Measurements from ENCODE around the gene MFN2. TPM values are rescaled to one million over a fixed set of nuclear protein-coding genes. Genes with fewer than 3 reads are reported as not detected.

The MFN2 gene
- total RNA-seq, 1 experiment from 2014 or later: 56.8 TPM

DNA sequence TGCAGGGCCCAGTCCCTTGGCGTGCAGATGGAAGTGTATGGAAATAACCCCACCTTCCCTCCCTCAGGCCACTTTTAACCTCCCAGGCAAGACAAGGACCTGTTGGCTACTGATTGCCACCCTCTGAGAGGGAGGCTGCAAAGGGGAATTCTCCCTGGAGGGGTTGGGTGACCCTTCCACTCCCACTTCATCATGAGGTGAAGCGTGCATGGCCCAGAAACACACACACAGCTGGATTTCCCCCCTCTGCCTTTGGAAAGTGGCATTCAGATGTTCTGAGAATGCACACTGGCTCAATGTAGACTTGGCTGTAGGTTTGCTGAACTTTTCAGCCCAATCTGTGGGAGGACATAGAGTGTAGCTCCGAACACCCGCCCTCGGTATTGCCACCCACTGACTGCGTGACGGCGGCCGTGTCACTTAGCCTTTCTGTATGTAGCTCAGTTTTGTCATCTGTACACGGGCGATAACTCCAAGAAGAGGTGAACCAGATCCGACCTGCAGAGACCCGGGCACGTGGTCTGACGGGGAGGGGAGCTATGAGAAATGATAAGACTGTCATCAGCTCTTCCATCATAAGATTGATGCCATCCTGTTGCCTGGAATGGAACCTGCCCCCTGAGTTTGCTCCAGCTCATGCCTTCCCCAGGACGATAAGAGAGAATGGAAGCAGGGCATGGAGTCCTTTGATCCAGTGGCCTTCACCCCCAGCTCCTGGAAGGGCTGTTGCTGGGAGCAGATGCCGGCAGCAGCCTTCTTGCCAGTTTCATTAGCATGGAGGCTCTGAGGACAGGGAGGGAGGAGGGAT lies 58.3 kb downstream of the MFN2 start (continued):
- TF ChIP-seq ZNF425 (CRISPR knock-in tag; conservative IDR thresholded peaks at IDR 0.05) (no peak), GRHL2 (CRISPR knock-in tag; IDR thresholded peaks at IDR 0.05; ENCODE audit: insufficient replicate concordance, severe bottlenecking) (no peak), ZNF396 (CRISPR knock-in tag; IDR thresholded peaks at IDR 0.05; ENCODE audit: borderline replicate concordance) (no peak), NFE2L1 (CRISPR knock-in tag; IDR thresholded peaks at IDR 0.05) (no peak), AR (CRISPR knock-in tag; IDR thresholded peaks at IDR 0.05) (no peak), KAT7 (CRISPR knock-in tag; IDR thresholded peaks at IDR 0.05; ENCODE audit: borderline replicate concordance) (no peak), E2F4 (CRISPR knock-in tag; IDR thresholded peaks at IDR 0.05; ENCODE audit: borderline replicate concordance, low read depth) (no peak)
- TF ChIP-seq, protein P1, sequence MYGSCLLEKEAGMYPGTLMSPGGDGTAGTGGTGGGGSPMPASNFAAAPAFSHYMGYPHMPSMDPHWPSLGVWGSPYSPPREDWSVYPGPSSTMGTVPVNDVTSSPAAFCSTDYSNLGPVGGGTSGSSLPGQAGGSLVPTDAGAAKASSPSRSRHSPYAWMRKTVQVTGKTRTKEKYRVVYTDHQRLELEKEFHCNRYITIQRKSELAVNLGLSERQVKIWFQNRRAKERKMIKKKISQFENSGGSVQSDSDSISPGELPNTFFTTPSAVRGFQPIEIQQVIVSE (CRISPR knock-in tag; IDR thresholded peaks at IDR 0.05; ENCODE audit: borderline replicate concordance): no peak
- TF ChIP-seq, protein P2, sequence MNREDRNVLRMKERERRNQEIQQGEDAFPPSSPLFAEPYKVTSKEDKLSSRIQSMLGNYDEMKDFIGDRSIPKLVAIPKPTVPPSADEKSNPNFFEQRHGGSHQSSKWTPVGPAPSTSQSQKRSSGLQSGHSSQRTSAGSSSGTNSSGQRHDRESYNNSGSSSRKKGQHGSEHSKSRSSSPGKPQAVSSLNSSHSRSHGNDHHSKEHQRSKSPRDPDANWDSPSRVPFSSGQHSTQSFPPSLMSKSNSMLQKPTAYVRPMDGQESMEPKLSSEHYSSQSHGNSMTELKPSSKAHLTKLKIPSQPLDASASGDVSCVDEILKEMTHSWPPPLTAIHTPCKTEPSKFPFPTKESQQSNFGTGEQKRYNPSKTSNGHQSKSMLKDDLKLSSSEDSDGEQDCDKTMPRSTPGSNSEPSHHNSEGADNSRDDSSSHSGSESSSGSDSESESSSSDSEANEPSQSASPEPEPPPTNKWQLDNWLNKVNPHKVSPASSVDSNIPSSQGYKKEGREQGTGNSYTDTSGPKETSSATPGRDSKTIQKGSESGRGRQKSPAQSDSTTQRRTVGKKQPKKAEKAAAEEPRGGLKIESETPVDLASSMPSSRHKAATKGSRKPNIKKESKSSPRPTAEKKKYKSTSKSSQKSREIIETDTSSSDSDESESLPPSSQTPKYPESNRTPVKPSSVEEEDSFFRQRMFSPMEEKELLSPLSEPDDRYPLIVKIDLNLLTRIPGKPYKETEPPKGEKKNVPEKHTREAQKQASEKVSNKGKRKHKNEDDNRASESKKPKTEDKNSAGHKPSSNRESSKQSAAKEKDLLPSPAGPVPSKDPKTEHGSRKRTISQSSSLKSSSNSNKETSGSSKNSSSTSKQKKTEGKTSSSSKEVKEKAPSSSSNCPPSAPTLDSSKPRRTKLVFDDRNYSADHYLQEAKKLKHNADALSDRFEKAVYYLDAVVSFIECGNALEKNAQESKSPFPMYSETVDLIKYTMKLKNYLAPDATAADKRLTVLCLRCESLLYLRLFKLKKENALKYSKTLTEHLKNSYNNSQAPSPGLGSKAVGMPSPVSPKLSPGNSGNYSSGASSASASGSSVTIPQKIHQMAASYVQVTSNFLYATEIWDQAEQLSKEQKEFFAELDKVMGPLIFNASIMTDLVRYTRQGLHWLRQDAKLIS (CRISPR knock-in tag; IDR thresholded peaks at IDR 0.05; ENCODE audit: borderline replicate concordance): no peak

DNA sequence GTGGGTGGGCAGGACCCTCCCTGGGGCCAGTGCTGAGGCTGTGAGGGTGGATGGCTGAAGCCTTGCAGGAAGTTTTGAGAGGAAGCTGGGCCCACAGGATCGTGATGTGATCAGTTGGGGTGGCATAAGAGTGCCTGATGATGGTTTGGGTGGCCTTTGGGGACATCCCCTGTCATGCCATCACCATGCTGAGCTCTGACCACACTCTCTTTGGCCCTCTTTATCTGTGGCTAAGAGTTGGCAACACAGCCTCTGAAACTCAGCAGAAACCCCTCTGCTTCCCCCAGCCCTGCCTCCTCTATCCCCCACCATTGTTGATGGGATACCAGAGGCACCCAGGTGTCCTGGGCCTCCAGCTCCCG lies 58.9 kb downstream of the MFN2 start:
- H3K9me3 Mint-ChIP-seq: no peaks in the 10 kb centered on the region
- H3K4me1 Mint-ChIP-seq: no peaks in the 10 kb centered on the region
- ChIA-PET POLR2A (no interaction called here), CTCF (interaction anchor here (1.3 to 3.4 kb wide), 4 partner anchors 8 to 40 kb away, joined by 3 to 15 read pairs (median 6); no protein-coding TSS in a partner anchor)
- ATAC-seq: no peak
- no peaks in the 10 kb centered on the region for H3K27me3 Mint-ChIP-seq (ENCODE audit: low read depth)
- DNase-seq (ENCODE audit: low spot score): no peak
- H3K27ac Mint-ChIP-seq: no peak overlapping the region
- H3K4me3 Mint-ChIP-seq: no peak overlapping the region
- TF ChIP-seq NFYB (CRISPR knock-in tag; conservative IDR thresholded peaks at IDR 0.05; ENCODE audit: low read depth): no peak
- no peak for TF ChIP-seq TEAD4 (CRISPR knock-in tag; IDR thresholded peaks at IDR 0.05)
- TF ChIP-seq KAT7 (CRISPR knock-in tag; IDR thresholded peaks at IDR 0.05; ENCODE audit: borderline replicate concordance): no peak
- TF ChIP-seq E2F1 (CRISPR knock-in tag; IDR thresholded peaks at IDR 0.05): no peak
- TF ChIP-seq, protein P3, sequence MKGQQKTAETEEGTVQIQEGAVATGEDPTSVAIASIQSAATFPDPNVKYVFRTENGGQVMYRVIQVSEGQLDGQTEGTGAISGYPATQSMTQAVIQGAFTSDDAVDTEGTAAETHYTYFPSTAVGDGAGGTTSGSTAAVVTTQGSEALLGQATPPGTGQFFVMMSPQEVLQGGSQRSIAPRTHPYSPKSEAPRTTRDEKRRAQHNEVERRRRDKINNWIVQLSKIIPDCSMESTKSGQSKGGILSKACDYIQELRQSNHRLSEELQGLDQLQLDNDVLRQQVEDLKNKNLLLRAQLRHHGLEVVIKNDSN (CRISPR knock-in tag; IDR thresholded peaks at IDR 0.05): no peak
- TF ChIP-seq, protein P4, sequence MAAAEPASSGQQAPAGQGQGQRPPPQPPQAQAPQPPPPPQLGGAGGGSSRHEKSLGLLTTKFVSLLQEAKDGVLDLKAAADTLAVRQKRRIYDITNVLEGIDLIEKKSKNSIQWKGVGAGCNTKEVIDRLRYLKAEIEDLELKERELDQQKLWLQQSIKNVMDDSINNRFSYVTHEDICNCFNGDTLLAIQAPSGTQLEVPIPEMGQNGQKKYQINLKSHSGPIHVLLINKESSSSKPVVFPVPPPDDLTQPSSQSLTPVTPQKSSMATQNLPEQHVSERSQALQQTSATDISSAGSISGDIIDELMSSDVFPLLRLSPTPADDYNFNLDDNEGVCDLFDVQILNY (CRISPR knock-in tag; IDR thresholded peaks at IDR 0.05): no peak
- no peak for TF ChIP-seq FOXK1 (CRISPR knock-in tag; IDR thresholded peaks at IDR 0.05)
- TF ChIP-seq JAZF1 (CRISPR knock-in tag; IDR thresholded peaks at IDR 0.05): no peak
- TF ChIP-seq, protein P5, sequence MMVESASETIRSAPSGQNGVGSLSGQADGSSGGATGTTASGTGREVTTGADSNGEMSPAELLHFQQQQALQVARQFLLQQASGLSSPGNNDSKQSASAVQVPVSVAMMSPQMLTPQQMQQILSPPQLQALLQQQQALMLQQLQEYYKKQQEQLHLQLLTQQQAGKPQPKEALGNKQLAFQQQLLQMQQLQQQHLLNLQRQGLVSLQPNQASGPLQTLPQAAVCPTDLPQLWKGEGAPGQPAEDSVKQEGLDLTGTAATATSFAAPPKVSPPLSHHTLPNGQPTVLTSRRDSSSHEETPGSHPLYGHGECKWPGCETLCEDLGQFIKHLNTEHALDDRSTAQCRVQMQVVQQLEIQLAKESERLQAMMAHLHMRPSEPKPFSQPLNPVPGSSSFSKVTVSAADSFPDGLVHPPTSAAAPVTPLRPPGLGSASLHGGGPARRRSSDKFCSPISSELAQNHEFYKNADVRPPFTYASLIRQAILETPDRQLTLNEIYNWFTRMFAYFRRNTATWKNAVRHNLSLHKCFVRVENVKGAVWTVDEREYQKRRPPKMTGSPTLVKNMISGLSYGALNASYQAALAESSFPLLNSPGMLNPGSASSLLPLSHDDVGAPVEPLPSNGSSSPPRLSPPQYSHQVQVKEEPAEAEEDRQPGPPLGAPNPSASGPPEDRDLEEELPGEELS (CRISPR knock-in tag; IDR thresholded peaks at IDR 0.05): no peak
- no peaks in the 10 kb centered on the region for H3K36me3 Mint-ChIP-seq
